HEK293 (cell line): ENCODE data around the gene CLCNKA.
"Not testable (repeated sequence)": the region's sequence is repeated elsewhere in the genome, so short reads cannot be mapped to it uniquely, and the experiment has no call there.

Source experiments
- TF ChIP-seq, protein P1 (sequence below): fragments of 450-650 bp; formaldehyde crosslinking; IDR thresholded peaks from 2 replicates; pipeline ENCODE4 v1.5.1; 2016; ENCODE audit warnings: missing biosample characterization, missing genetic modification characterization
- TF ChIP-seq, protein P2 (sequence below): fragments of 450-650 bp; formaldehyde crosslinking; IDR thresholded peaks from 2 replicates; pipeline ENCODE4 v1.5.1; 2016; ENCODE audit warnings: missing biosample characterization, missing genetic modification characterization

DNA sequence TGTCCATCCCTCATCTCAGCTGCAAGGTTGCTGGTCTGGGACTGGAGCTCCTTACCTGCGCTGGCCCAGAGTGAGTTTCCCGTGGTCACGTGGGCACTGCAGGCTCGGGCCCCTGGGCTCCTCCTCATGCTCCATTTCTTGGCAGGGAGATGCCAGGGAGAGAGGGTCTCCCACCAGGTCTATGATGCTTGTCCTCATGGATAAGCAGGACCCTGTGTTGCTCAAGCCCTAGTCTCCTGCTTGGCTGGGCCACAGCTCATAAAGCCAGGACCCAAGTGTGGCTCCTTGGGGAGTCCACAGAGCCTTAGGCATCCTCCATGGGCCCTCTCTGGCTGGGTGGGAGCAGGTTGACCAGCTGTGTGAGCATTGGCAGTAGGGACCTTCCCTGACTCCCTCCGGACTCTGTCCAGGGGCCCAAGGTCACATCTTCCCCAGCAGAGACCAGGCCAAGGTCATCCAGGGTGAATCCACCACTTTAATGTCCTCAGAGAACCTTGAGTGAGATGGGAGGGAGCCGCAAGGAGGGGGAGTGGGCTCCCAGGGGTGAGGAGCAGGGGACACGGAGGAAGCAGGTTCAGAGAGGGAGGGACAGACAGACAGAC lies 35.6 kb downstream of the CLCNKA start:
- TF ChIP-seq, protein P1, sequence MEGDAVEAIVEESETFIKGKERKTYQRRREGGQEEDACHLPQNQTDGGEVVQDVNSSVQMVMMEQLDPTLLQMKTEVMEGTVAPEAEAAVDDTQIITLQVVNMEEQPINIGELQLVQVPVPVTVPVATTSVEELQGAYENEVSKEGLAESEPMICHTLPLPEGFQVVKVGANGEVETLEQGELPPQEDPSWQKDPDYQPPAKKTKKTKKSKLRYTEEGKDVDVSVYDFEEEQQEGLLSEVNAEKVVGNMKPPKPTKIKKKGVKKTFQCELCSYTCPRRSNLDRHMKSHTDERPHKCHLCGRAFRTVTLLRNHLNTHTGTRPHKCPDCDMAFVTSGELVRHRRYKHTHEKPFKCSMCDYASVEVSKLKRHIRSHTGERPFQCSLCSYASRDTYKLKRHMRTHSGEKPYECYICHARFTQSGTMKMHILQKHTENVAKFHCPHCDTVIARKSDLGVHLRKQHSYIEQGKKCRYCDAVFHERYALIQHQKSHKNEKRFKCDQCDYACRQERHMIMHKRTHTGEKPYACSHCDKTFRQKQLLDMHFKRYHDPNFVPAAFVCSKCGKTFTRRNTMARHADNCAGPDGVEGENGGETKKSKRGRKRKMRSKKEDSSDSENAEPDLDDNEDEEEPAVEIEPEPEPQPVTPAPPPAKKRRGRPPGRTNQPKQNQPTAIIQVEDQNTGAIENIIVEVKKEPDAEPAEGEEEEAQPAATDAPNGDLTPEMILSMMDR (tag by site-specific recombination), result not testable (repeated sequence)
- TF ChIP-seq, protein P2, sequence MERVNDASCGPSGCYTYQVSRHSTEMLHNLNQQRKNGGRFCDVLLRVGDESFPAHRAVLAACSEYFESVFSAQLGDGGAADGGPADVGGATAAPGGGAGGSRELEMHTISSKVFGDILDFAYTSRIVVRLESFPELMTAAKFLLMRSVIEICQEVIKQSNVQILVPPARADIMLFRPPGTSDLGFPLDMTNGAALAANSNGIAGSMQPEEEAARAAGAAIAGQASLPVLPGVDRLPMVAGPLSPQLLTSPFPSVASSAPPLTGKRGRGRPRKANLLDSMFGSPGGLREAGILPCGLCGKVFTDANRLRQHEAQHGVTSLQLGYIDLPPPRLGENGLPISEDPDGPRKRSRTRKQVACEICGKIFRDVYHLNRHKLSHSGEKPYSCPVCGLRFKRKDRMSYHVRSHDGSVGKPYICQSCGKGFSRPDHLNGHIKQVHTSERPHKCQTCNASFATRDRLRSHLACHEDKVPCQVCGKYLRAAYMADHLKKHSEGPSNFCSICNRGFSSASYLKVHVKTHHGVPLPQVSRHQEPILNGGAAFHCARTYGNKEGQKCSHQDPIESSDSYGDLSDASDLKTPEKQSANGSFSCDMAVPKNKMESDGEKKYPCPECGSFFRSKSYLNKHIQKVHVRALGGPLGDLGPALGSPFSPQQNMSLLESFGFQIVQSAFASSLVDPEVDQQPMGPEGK (tag by site-specific recombination), result not testable (repeated sequence)
